Activated B cell treated with CpG ODN at 0.5 μM for 24 hours (primary cell): ENCODE results near the gene INSC. TPM values are rescaled to one million over a fixed set of nuclear protein-coding genes. Genes with fewer than 3 reads are reported as not detected.

Experiments
- ATAC-seq: fragments of 200-7000 bp; cut with Tn5 transposase; one replicate; pipeline ENCODE4 v1.10.0; 2021; ENCODE audit warnings: low read depth, mild to moderate bottlenecking, moderate library complexity
- CTCF ChIA-PET: fragments of 350-600 bp; sonication (Branson Sonifier 250); formaldehyde crosslinking; loops from one replicate; lab custom pipeline; 2021; ENCODE audit warnings: antibody characterized with exemption; lab: Charles Lee
- POLR2A ChIA-PET: fragments of 350-600 bp; sonication (Branson Sonifier 250); formaldehyde crosslinking; loops from one replicate; lab custom pipeline; 2021; ENCODE audit warnings: antibody characterized with exemption; lab: Charles Lee
- DNase-seq: peaks from one replicate; pipeline ENCODE4 v3.0.0; 2022
- H3K27ac Mint-ChIP-seq: one replicate; pipeline ENCODE4 v1.8.0; 2020; ENCODE audit warnings: mixed read lengths
- H3K27me3 Mint-ChIP-seq: one replicate; pipeline ENCODE4 v1.8.0; 2021; ENCODE audit warnings: mixed read lengths
- H3K36me3 Mint-ChIP-seq: one replicate; pipeline ENCODE4 v1.8.0; 2021; ENCODE audit warnings: low read depth, mixed read lengths
- H3K4me1 Mint-ChIP-seq: one replicate; pipeline ENCODE4 v1.8.0; 2021; ENCODE audit warnings: mixed read lengths
- H3K4me3 Mint-ChIP-seq: one replicate; pipeline ENCODE4 v1.8.0; 2020; ENCODE audit warnings: mild to moderate bottlenecking, mixed read lengths
- H3K9me3 Mint-ChIP-seq: one replicate; pipeline ENCODE4 v1.8.0; 2020; ENCODE audit warnings: mixed read lengths
- CTCF ChIP-seq: fragments of 200-600 bp; IDR thresholded peaks from one replicate; pipeline ENCODE4 v1.8.0; 2022; ENCODE audit warnings: antibody characterized with exemption, mild to moderate bottlenecking
- intact Hi-C: fragments of 100-400 bp; cut with micrococcal nuclease; formaldehyde crosslinking; loops from one replicate; pipeline ENCODE4 v1.15.1; 2024
- total RNA-seq: library from RNA; stranded (reverse); gene quantifications from 2 replicates; pipeline ENCODE4 v1.2.3, GENCODE V29; 2022

Gene INSC
- total RNA-seq, 1 donor from 2014 or later, result not detected

GRCh38 chr11:15136166-15136565 is 21.4 kb downstream of the INSC start:
- DNase-seq, result no peak
- POLR2A ChIA-PET, result no interaction called here
- TF ChIP-seq CTCF, result no peak
- intact Hi-C loops, result no loop called here
- no peaks in the 10 kb centered on the region for H3K36me3 Mint-ChIP-seq
- no peak overlapping the region for H3K4me3 Mint-ChIP-seq
- peaks cover 7% of the 10 kb centered on the region for H3K4me1 Mint-ChIP-seq
- ATAC-seq, result no peak
- CTCF ChIA-PET, result no interaction called here
- H3K27ac Mint-ChIP-seq, result no peak overlapping the region
- H3K9me3 Mint-ChIP-seq, result peaks cover 2% of the 10 kb centered on the region
- H3K27me3 Mint-ChIP-seq, result peaks cover 12% of the 10 kb centered on the region

- CTCF ChIA-PET, result interaction anchor here (0.8 to 1.4 kb wide), 2 partner anchors 15 to 38 kb away, joined by 3 read pairs; no protein-coding TSS in a partner anchor
- no peaks in the 10 kb centered on the region for H3K36me3 Mint-ChIP-seq
- no peak overlapping the region for H3K27ac Mint-ChIP-seq
- no peak for ATAC-seq
- peaks cover 3% of the 10 kb centered on the region for H3K27me3 Mint-ChIP-seq
- no peak for TF ChIP-seq CTCF
- intact Hi-C loops, result no loop called here
- peaks cover 7% of the 10 kb centered on the region for H3K4me1 Mint-ChIP-seq
- H3K4me3 Mint-ChIP-seq, result no peak overlapping the region
- DNase-seq, result no peak
- POLR2A ChIA-PET, result no interaction called here
- no peaks in the 10 kb centered on the region for H3K9me3 Mint-ChIP-seq
Measured at GRCh38 chr11:15139096-15139770, 24.5 kb downstream of the INSC start.

- H3K4me1 Mint-ChIP-seq, result peaks cover 7% of the 10 kb centered on the region
- ChIA-PET CTCF (interaction anchor here (0.8 to 1.4 kb wide), 2 partner anchors 14 to 39 kb away, joined by 3 read pairs; no protein-coding TSS in a partner anchor), POLR2A (no interaction called here)
- H3K9me3 Mint-ChIP-seq, result no peaks in the 10 kb centered on the region
- H3K4me3 Mint-ChIP-seq, result no peak overlapping the region
- H3K27ac Mint-ChIP-seq, result no peak overlapping the region
- intact Hi-C loops, result no loop called here
- DNase-seq, result no peak
- TF ChIP-seq CTCF, result no peak
- no peaks in the 10 kb centered on the region for H3K36me3 Mint-ChIP-seq
- peaks cover 3% of the 10 kb centered on the region for H3K27me3 Mint-ChIP-seq
- no peak for ATAC-seq
Measured at GRCh38 chr11:15139958-15140659, 25.4 kb downstream of the INSC start.

GRCh38 chr11:15141381-15141780 is 26.7 kb downstream of the INSC start:
- H3K9me3 Mint-ChIP-seq, result no peaks in the 10 kb centered on the region
- no peak for ATAC-seq
- H3K27ac Mint-ChIP-seq, result no peak overlapping the region
- no peaks in the 10 kb centered on the region for H3K27me3 Mint-ChIP-seq
- H3K4me3 Mint-ChIP-seq, result no peak overlapping the region
- peaks cover 7% of the 10 kb centered on the region for H3K4me1 Mint-ChIP-seq
- ChIA-PET POLR2A (no interaction called here), CTCF (no interaction called here)
- no peak for TF ChIP-seq CTCF
- intact Hi-C loops, result no loop called here
- no peaks in the 10 kb centered on the region for H3K36me3 Mint-ChIP-seq
- DNase-seq, result no peak

- H3K36me3 Mint-ChIP-seq, result no peaks in the 10 kb centered on the region
- TF ChIP-seq CTCF, result no peak
- H3K4me1 Mint-ChIP-seq, result peaks cover 1% of the 10 kb centered on the region
- no peaks in the 10 kb centered on the region for H3K9me3 Mint-ChIP-seq
- ATAC-seq (no peak), DNase-seq (no peak)
- H3K27ac Mint-ChIP-seq, result no peak overlapping the region
- POLR2A ChIA-PET, result no interaction called here
- no peaks in the 10 kb centered on the region for H3K27me3 Mint-ChIP-seq
- CTCF ChIA-PET, result interaction anchor here (0.7 kb wide), 1 partner anchor 43 kb away, joined by 3 read pairs; no protein-coding TSS in a partner anchor
- intact Hi-C loops, result no loop called here
- H3K4me3 Mint-ChIP-seq, result no peak overlapping the region
Measured at GRCh38 chr11:15142838-15143237, 28.1 kb downstream of the INSC start.
